Measurements from ENCODE around the gene CALCA. TPM values are rescaled to one million over a fixed set of nuclear protein-coding genes. Genes with fewer than 3 reads are reported as not detected.

Gene CALCA
- total and polyA plus RNA-seq, 2 experiments from 2014 or later = 1.3 TPM; not detected in 1

DNA sequence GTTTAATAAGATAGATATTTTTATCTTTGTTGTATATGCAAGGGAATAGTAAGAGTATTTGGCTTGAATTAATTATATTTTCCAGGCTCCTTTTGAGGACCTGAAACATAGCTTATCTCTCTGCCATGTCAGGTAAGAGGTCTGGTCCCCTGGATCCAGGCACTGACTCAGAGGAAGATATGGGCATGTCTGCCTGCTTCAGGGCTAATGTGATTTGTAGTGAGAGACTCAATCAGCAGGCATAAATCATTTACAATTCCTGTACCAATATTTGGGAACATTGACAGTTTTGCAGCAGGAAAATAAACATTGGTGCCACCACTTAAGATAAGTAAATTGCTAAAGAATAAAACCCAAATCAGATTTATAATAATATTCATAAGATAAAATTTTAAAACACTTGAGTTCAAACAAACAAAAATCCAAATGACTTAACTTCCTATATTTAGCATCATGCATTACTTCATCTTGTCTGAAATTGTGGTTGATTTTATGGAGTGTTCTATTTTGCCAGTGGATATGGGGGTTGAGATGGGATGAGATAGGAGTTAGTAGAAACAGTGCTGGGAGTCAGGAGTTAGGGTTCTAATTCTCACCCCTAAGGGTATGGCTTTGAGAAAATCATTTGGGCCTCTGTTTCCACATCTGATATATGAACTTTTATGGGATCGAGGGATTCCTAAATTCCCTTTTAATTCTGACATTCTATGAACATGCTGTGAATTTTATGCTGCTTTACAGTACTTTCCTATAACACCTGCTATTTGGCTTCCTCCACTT, 5.1 kb upstream of the CALCA start:
- Histone ChIP-seq H3K4me2 (ENCODE audit: unreplicated experiment) (no peak overlapping the region), H2AFZ (no peak overlapping the region), H3K27ac (no peak overlapping the region), H3K36me3 (ENCODE audit: low read depth) (no peaks in the 10 kb centered on the region), H3K4me3 (no peak overlapping the region), H3K27me3 (replicated peaks; ENCODE audit: insufficient read depth) (peaks cover 49% of the 10 kb centered on the region), H3F3A (ENCODE audit: insufficient read depth) (peaks cover 16% of the 10 kb centered on the region), H3K9me3 (ENCODE audit: low read depth) (no peaks in the 10 kb centered on the region), H3K79me2 (ENCODE audit: insufficient read depth) (no peaks in the 10 kb centered on the region), H3K9me2 (ENCODE audit: insufficient read depth) (no peaks in the 10 kb centered on the region), H4K20me1 (ENCODE audit: insufficient read depth) (no peaks in the 10 kb centered on the region), H3K9ac (no peak overlapping the region), H3K4me1 (ENCODE audit: insufficient read depth) (peaks cover 12% of the 10 kb centered on the region; the same call in 1 of the 2 replicates)
- no peak for DNase-seq
- in situ Hi-C loops (cut with MboI) = no loop called here
- TF ChIP-seq EZH2phosphoT487 (IDR thresholded peaks at IDR 0.05; ENCODE audit: insufficient read depth, low read depth) (no peak), EZH2 (IDR thresholded peaks at IDR 0.05; ENCODE audit: insufficient read depth, poor library complexity, severe bottlenecking) (no peak)
- 29 to 44% methylated on average over 1 of the region's 1 CpG for WGBS, 2 experiments (ENCODE audit: low coverage in 1 of 2, low lambda C conversion rate in 2 of 2, missing lambda C conversion rate in 2 of 2)

- Histone ChIP-seq H3K9me2 (ENCODE audit: insufficient read depth) (no peaks in the 10 kb centered on the region), H3K9me3 (ENCODE audit: low read depth) (no peaks in the 10 kb centered on the region), H3K27me3 (replicated peaks; ENCODE audit: insufficient read depth) (peaks cover 66% of the 10 kb centered on the region), H3K36me3 (ENCODE audit: low read depth) (no peaks in the 10 kb centered on the region), H3K4me1 (ENCODE audit: insufficient read depth) (no peaks in the 10 kb centered on the region), H3F3A (ENCODE audit: insufficient read depth) (peaks cover 2% of the 10 kb centered on the region; the same call in 1 of the 2 replicates), H3K9ac (no peak overlapping the region), H3K79me2 (ENCODE audit: insufficient read depth) (no peaks in the 10 kb centered on the region), H3K4me2 (ENCODE audit: unreplicated experiment) (no peak overlapping the region), H2AFZ (no peak overlapping the region), H3K4me3 (no peak overlapping the region), H4K20me1 (ENCODE audit: insufficient read depth) (no peaks in the 10 kb centered on the region), H3K27ac (no peak overlapping the region)
- TF ChIP-seq EZH2 (IDR thresholded peaks at IDR 0.05; ENCODE audit: insufficient read depth, poor library complexity, severe bottlenecking) = peak; percentile 65
- 0 out of 2 replicates have a peak, but pooled peaks have one; percentile 39 for TF ChIP-seq EZH2phosphoT487 (IDR thresholded peaks at IDR 0.05; ENCODE audit: insufficient read depth, low read depth)
- 1 to 7% methylated on average over 12 of the region's 12 CpGs for WGBS, 2 experiments (ENCODE audit: low coverage in 1 of 2, low lambda C conversion rate in 2 of 2, missing lambda C conversion rate in 2 of 2)
- in situ Hi-C loops (cut with MboI) = no loop called here
- no peak for DNase-seq
Measured at GRCh38 chr11:14975252-14975587, 3.1 kb upstream of the CALCA start.

GRCh38 chr11:14974515-14975251, 2.5 kb upstream of the CALCA start:
- peaks cover 67% of the 10 kb centered on the region for H3K27me3 ChIP-seq (replicated peaks; ENCODE audit: insufficient read depth)
- no peak overlapping the region for H2AFZ ChIP-seq
- no peaks in the 10 kb centered on the region for H3K4me1 ChIP-seq (ENCODE audit: insufficient read depth)
- H3K27ac ChIP-seq = no peak overlapping the region
- H3K9me3 ChIP-seq (ENCODE audit: low read depth) = no peaks in the 10 kb centered on the region
- no peak for TF ChIP-seq EZH2phosphoT487 (IDR thresholded peaks at IDR 0.05; ENCODE audit: insufficient read depth, low read depth)
- TF ChIP-seq EZH2 (IDR thresholded peaks at IDR 0.05; ENCODE audit: insufficient read depth, poor library complexity, severe bottlenecking) = no peak
- no peaks in the 10 kb centered on the region for H3K9me2 ChIP-seq (ENCODE audit: insufficient read depth)
- no peaks in the 10 kb centered on the region for H3K36me3 ChIP-seq (ENCODE audit: low read depth)
- no peak overlapping the region for H3K4me3 ChIP-seq
- H3K4me2 ChIP-seq (ENCODE audit: unreplicated experiment) = no peak overlapping the region
- H3F3A ChIP-seq (ENCODE audit: insufficient read depth) = no peaks in the 10 kb centered on the region
- H4K20me1 ChIP-seq (ENCODE audit: insufficient read depth) = no peaks in the 10 kb centered on the region
- DNase-seq = peak; percentile 64
- in situ Hi-C loops (cut with MboI) = no loop called here
- WGBS, 2 experiments (ENCODE audit: low coverage in 1 of 2, low lambda C conversion rate in 2 of 2, missing lambda C conversion rate in 2 of 2) = 10 to 13% methylated on average over 27 of the region's 27 CpGs
- no peak overlapping the region for H3K9ac ChIP-seq
- H3K79me2 ChIP-seq (ENCODE audit: insufficient read depth) = no peaks in the 10 kb centered on the region

GRCh38 chr11:14973621-14974514, 1.7 kb upstream of the CALCA start:
- Histone ChIP-seq H4K20me1 (ENCODE audit: insufficient read depth) (no peaks in the 10 kb centered on the region), H3K27ac (no peak overlapping the region), H3K4me1 (ENCODE audit: insufficient read depth) (no peaks in the 10 kb centered on the region), H2AFZ (no peak overlapping the region), H3F3A (ENCODE audit: insufficient read depth) (no peaks in the 10 kb centered on the region), H3K36me3 (ENCODE audit: low read depth) (no peaks in the 10 kb centered on the region), H3K27me3 (replicated peaks; ENCODE audit: insufficient read depth) (peaks cover 75% of the 10 kb centered on the region), H3K9me3 (ENCODE audit: low read depth) (no peaks in the 10 kb centered on the region), H3K9me2 (ENCODE audit: insufficient read depth) (no peaks in the 10 kb centered on the region), H3K4me3 (no peak overlapping the region), H3K9ac (no peak overlapping the region), H3K79me2 (ENCODE audit: insufficient read depth) (no peaks in the 10 kb centered on the region), H3K4me2 (ENCODE audit: unreplicated experiment) (no peak overlapping the region)
- TF ChIP-seq EZH2phosphoT487 (IDR thresholded peaks at IDR 0.05; ENCODE audit: insufficient read depth, low read depth) = 0 out of 2 replicates have a peak, but pooled peaks have one; percentile 21
- peak; percentile 37 for TF ChIP-seq EZH2 (IDR thresholded peaks at IDR 0.05; ENCODE audit: insufficient read depth, poor library complexity, severe bottlenecking)
- DNase-seq = peak; percentile 47
- 3% methylated on average over 56 to 64 of the region's 64 CpGs for WGBS, 2 experiments (ENCODE audit: low coverage in 1 of 2, low lambda C conversion rate in 2 of 2, missing lambda C conversion rate in 2 of 2)
- in situ Hi-C loops (cut with MboI) = no loop called here

Measured in GM23248 (cell line).